ENCODE data around the gene CCDC158.
"Not testable (repeated sequence)": the region's sequence is repeated elsewhere in the genome, so short reads cannot be mapped to it uniquely, and the experiment has no call there.

Gene CCDC158

GRCh38 chr4:76307660-76308014, 113.3 kb downstream of the CCDC158 start:
- no peak for FAIRE-seq

GRCh38 chr4:76306882-76307659, 113.9 kb downstream of the CCDC158 start:
- no peak for FAIRE-seq

GRCh38 chr4:76305971-76306881, 114.7 kb downstream of the CCDC158 start, which contains the start of gene STBD1:
STBD1 (plus strand) TSS chr4:76306733; CDS start chr4:76306770, 37 bp downstream.
- FAIRE-seq, result no peak

GRCh38 chr4:76305033-76305687, 115.8 kb downstream of the CCDC158 start:
- no peak for FAIRE-seq

GRCh38 chr4:76302826-76303438, 118.0 kb downstream of the CCDC158 start:
- no peak for FAIRE-seq

GRCh38 chr4:76301775-76302162, 119.2 kb downstream of the CCDC158 start:
- no peak for FAIRE-seq

GRCh38 chr4:76301068-76301774, 119.7 kb downstream of the CCDC158 start:
- no peak for FAIRE-seq

GRCh38 chr4:76300012-76300411, 120.9 kb downstream of the CCDC158 start:
- no peak for FAIRE-seq

- FAIRE-seq, result no peak
Observed at GRCh38 chr4:76298227-76298626, 122.7 kb downstream of the CCDC158 start.

GRCh38 chr4:76296286-76296820, 124.6 kb downstream of the CCDC158 start:
- FAIRE-seq, result no peak

GRCh38 chr4:76293772-76294171, 127.2 kb downstream of the CCDC158 start:
- no peak for FAIRE-seq

GRCh38 chr4:76292730-76293129, 128.2 kb downstream of the CCDC158 start:
- no peak for FAIRE-seq

GRCh38 chr4:76287811-76288210, 133.1 kb downstream of the CCDC158 start:
- FAIRE-seq, result not testable (repeated sequence)

GRCh38 chr4:76283900-76284299, 137.0 kb downstream of the CCDC158 start:
- no peak for FAIRE-seq

- FAIRE-seq, result no peak
Observed at GRCh38 chr4:76282941-76283689, 137.8 kb downstream of the CCDC158 start.

GRCh38 chr4:76281594-76281993, 139.3 kb downstream of the CCDC158 start:
- FAIRE-seq, result not testable (repeated sequence)

GRCh38 chr4:76280488-76281441, 140.2 kb downstream of the CCDC158 start:
- FAIRE-seq, result no peak

GRCh38 chr4:76279462-76279861, 141.5 kb downstream of the CCDC158 start:
- no peak for FAIRE-seq

GRCh38 chr4:76278583-76278982, 142.4 kb downstream of the CCDC158 start:
- FAIRE-seq, result no peak

- FAIRE-seq, result no peak
Observed at GRCh38 chr4:76277667-76278066, 143.3 kb downstream of the CCDC158 start.

Data from A204.1 (cell line).